Loucy (cell line): ENCODE results near the gene SFTPA2.
"Not testable (repeated sequence)": the region's sequence is repeated elsewhere in the genome, so short reads cannot be mapped to it uniquely, and the experiment has no call there.

Experiments used
- H2AFZ ChIP-seq: fragments of 200-600 bp; sonication (generic); 2 replicates; pipeline ENCODE4 v1.6.0; 2016; ENCODE audit warnings: antibody characterized with exemption, mild to moderate bottlenecking, low read length, moderate library complexity
- H3F3A ChIP-seq: fragments of 200-600 bp; 2 replicates; pipeline ENCODE4 v1.6.0; 2016; ENCODE audit warnings: antibody characterized with exemption, low read depth, mild to moderate bottlenecking
- H3K27me3 ChIP-seq: fragments of 200-600 bp; sonication (generic); 2 replicates; pipeline ENCODE4 v1.6.1; 2014; ENCODE audit warnings: low read length, mild to moderate bottlenecking; ENCODE audit not compliant: insufficient read depth, poor library complexity, severe bottlenecking
- H3K36me3 ChIP-seq: fragments of 200-600 bp; sonication (generic); 2 replicates; pipeline ENCODE4 v1.6.1; 2016; ENCODE audit warnings: low read length; ENCODE audit not compliant: insufficient read depth
- H3K4me1 ChIP-seq: fragments of 200-600 bp; sonication (generic); 2 replicates; pipeline ENCODE4 v1.5.1; 2014; ENCODE audit warnings: low read length, mild to moderate bottlenecking; ENCODE audit not compliant: insufficient read depth, poor library complexity, severe bottlenecking
- H3K4me2 ChIP-seq: fragments of 200-600 bp; sonication (generic); 2 replicates; pipeline ENCODE4 v1.6.0; 2014; ENCODE audit warnings: antibody characterized with exemption, low read length, low read depth, mild to moderate bottlenecking; ENCODE audit not compliant: poor library complexity, severe bottlenecking
- H3K4me3 ChIP-seq: fragments of 200-600 bp; sonication (generic); 2 replicates; pipeline ENCODE4 v1.5.1; 2014; ENCODE audit warnings: low read length, mild to moderate bottlenecking, mixed read lengths; ENCODE audit not compliant: poor library complexity, severe bottlenecking
- H3K79me2 ChIP-seq: fragments of 200-600 bp; sonication (generic); 2 replicates; pipeline ENCODE4 v1.6.1; 2014; ENCODE audit warnings: low read length; ENCODE audit not compliant: insufficient read depth
- H3K9ac ChIP-seq: fragments of 200-600 bp; sonication (generic); 2 replicates; pipeline ENCODE4 v1.6.0; 2014; ENCODE audit warnings: mild to moderate bottlenecking, low read depth, low read length, moderate library complexity; ENCODE audit not compliant: poor library complexity, severe bottlenecking
- H3K9me2 ChIP-seq: fragments of 200-600 bp; sonication (generic); replicated peaks from 2 replicates; pipeline ENCODE4 v1.6.1; 2016; ENCODE audit warnings: low read depth, low read length, mixed read lengths
- H3K9me3 ChIP-seq: fragments of 200-600 bp; sonication (generic); 2 replicates; pipeline ENCODE4 v1.6.1; 2014; ENCODE audit warnings: mild to moderate bottlenecking, antibody characterized with exemption, low read length, low read depth; ENCODE audit not compliant: insufficient read depth
- H4K20me1 ChIP-seq: fragments of 200-600 bp; sonication (generic); 2 replicates; pipeline ENCODE4 v1.6.0; 2014; ENCODE audit warnings: antibody characterized with exemption, low read length, mild to moderate bottlenecking; ENCODE audit not compliant: insufficient read depth, poor library complexity, severe bottlenecking
- EZH2phosphoT487 ChIP-seq: fragments of 200-600 bp; IDR thresholded peaks from 2 replicates; pipeline ENCODE4 v1.6.1; 2018; ENCODE audit warnings: antibody characterized with exemption, mild to moderate bottlenecking, moderate library complexity, borderline replicate concordance
- TF ChIP-seq, protein P1 (sequence below): fragments of 200-600 bp; sonication (generic); conservative IDR thresholded peaks from 2 replicates; pipeline ENCODE4 v1.5.1; 2014; ENCODE audit warnings: mild to moderate bottlenecking, antibody characterized with exemption, low read length

Gene SFTPA2

DNA sequence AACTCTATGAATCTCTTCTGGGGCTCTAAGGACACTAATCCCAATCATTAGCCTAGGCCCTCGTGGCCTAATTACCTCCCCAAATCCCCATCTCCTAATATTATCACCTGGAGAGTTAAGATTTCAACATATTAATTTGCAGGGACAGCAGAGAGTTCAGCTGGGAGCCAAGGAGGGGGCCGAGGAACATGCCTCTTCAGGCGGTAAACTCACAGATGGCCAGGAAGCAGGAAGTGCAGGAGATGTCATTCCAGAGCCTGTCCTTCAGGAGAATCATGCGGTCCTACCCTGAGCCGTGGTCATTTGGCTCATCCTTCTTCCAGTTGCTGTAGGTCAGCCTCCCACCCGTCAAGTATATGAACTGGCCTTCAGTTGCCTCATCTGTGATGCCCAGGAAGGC is 21.9 kb upstream of the SFTPA2 start:
- Histone ChIP-seq H4K20me1 (no peaks in the 10 kb centered on the region), H2AFZ (no peak overlapping the region), H3K9me3 (no peaks in the 10 kb centered on the region), H3K9me2 (no peaks in the 10 kb centered on the region), H3K36me3 (no peaks in the 10 kb centered on the region), H3F3A (no peaks in the 10 kb centered on the region), H3K4me2 (no peak overlapping the region), H3K4me1 (no peaks in the 10 kb centered on the region), H3K4me3 (no peak overlapping the region), H3K27me3 (no peaks in the 10 kb centered on the region), H3K9ac (no peak overlapping the region), H3K79me2 (no peaks in the 10 kb centered on the region)
- TF ChIP-seq EZH2phosphoT487, result no peak
- TF ChIP-seq, protein P1, sequence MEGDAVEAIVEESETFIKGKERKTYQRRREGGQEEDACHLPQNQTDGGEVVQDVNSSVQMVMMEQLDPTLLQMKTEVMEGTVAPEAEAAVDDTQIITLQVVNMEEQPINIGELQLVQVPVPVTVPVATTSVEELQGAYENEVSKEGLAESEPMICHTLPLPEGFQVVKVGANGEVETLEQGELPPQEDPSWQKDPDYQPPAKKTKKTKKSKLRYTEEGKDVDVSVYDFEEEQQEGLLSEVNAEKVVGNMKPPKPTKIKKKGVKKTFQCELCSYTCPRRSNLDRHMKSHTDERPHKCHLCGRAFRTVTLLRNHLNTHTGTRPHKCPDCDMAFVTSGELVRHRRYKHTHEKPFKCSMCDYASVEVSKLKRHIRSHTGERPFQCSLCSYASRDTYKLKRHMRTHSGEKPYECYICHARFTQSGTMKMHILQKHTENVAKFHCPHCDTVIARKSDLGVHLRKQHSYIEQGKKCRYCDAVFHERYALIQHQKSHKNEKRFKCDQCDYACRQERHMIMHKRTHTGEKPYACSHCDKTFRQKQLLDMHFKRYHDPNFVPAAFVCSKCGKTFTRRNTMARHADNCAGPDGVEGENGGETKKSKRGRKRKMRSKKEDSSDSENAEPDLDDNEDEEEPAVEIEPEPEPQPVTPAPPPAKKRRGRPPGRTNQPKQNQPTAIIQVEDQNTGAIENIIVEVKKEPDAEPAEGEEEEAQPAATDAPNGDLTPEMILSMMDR, result no peak

DNA sequence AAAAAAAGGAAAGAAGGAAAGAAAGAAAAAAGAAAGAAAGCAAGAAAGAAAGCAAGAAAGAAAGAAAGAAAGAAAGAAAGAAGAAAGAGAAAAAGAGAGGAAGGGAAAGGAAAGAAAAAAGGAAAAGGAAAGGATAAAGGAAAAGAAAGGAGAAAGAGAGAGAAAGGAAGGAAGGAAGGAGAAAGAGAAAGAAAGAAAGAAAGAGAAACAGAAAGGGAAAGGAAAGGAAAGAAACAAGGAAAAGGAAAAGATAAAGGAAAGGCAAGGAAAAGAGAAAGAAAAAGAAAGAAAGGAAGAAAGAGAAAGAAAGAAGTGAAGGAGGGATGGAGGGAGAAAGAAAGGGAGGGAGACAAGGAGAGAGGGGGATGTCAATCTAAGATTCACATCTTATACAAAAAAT is 20.8 kb upstream of the SFTPA2 start:
- no peaks in the 10 kb centered on the region for H3K9me3 ChIP-seq
- no peak overlapping the region for H3K4me2 ChIP-seq
- TF ChIP-seq EZH2phosphoT487, result no peak
- TF ChIP-seq, protein P1, result no peak
- no peak overlapping the region for H3K4me3 ChIP-seq
- no peaks in the 10 kb centered on the region for H3K4me1 ChIP-seq
- no peak overlapping the region for H2AFZ ChIP-seq
- H3K36me3 ChIP-seq, result no peaks in the 10 kb centered on the region
- no peak overlapping the region for H3K9ac ChIP-seq
- H3K9me2 ChIP-seq, result no peaks in the 10 kb centered on the region
- H4K20me1 ChIP-seq, result no peaks in the 10 kb centered on the region
- no peaks in the 10 kb centered on the region for H3K79me2 ChIP-seq
- no peaks in the 10 kb centered on the region for H3F3A ChIP-seq
- H3K27me3 ChIP-seq, result no peaks in the 10 kb centered on the region

DNA sequence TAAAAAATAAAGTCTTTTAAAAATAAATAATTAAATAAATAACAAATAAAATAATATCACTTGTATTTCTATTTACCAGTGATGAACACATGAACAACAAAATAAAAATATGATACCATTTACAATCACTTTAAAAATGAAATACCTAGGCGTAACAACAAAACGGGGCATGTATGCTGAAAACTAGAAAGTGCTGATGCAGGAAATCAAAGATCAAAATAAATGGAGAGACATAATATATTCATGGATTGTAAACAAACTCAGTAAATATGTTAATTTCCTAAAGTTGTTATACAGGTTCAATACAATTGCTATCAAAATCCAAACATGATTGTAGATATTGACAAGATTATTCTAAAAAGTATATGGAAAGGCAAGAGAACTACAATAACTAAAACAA is 19.2 kb upstream of the SFTPA2 start:
- Histone ChIP-seq H3K27me3 (no peaks in the 10 kb centered on the region), H3F3A (no peaks in the 10 kb centered on the region), H2AFZ (no peak overlapping the region), H3K36me3 (no peaks in the 10 kb centered on the region), H3K9me2 (no peaks in the 10 kb centered on the region), H3K79me2 (no peaks in the 10 kb centered on the region), H3K4me2 (no peak overlapping the region), H3K4me3 (no peak overlapping the region), H3K9ac (no peak overlapping the region), H3K4me1 (no peaks in the 10 kb centered on the region), H3K9me3 (no peaks in the 10 kb centered on the region), H4K20me1 (no peaks in the 10 kb centered on the region)
- no peak for TF ChIP-seq EZH2phosphoT487
- TF ChIP-seq, protein P1, result no peak

- not testable (repeated sequence) for H3F3A ChIP-seq, H3K4me2 ChIP-seq, H3K9me2 ChIP-seq, H3K36me3 ChIP-seq, H3K4me1 ChIP-seq, H4K20me1 ChIP-seq, H3K9ac ChIP-seq, H3K9me3 ChIP-seq, H3K27me3 ChIP-seq, H3K79me2 ChIP-seq, H3K4me3 ChIP-seq, H2AFZ ChIP-seq
Observed at GRCh38 chr10:79570624-79571023, 10.4 kb upstream of the SFTPA2 start.
